ENCODE data around the gene RNF214.
"Not testable (repeated sequence)": the region's sequence is repeated elsewhere in the genome, so short reads cannot be mapped to it uniquely, and the experiment has no call there.

RNF214 gene

DNA sequence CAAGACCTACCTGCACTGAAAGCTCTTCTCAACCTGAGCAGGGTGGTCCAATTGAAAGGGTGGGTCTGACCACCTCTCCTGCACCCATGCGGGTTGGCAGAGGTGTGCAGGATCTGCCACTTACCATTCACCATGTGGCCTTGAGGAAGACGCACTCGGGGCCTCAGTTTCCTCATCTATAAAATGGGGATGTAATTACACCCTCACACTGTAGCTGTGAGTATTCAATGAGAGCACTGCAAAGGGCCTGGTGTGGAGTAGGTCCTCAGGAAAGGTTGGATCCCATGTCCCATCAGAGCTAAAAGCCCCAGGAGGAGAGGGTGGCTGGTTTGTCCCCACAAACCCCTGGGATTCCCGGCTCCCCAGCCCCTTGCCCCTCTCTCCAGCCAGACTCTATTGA is 33.9 kb upstream of the RNF214 start:
- no peak for FAIRE-seq

DNA sequence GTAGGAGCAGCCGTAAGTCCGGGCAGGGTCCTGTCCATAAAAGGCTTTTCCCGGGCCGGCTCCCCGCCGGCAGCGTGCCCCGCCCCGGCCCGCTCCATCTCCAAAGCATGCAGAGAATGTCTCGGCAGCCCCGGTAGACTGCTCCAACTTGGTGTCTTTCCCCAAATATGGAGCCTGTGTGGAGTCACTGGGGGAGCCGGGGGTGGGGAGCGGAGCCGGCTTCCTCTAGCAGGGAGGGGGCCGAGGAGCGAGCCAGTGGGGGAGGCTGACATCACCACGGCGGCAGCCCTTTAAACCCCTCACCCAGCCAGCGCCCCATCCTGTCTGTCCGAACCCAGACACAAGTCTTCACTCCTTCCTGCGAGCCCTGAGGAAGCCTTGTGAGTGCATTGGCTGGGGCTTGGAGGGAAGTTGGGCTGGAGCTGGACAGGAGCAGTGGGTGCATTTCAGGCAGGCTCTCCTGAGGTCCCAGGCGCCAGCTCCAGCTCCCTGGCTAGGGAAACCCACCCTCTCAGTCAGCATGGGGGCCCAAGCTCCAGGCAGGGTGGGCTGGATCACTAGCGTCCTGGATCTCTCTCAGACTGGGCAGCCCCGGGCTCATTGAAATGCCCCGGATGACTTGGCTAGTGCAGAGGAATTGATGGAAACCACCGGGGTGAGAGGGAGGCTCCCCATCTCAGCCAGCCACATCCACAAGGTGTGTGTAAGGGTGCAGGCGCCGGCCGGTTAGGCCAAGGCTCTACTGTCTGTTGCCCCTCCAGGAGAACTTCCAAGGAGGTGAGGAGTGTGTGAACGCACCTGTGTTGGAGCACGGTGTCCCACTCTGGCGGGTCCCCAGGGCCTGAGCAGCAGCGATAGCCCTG is 33.2 kb upstream of the RNF214 start, which contains the start of gene TAGLN:
TAGLN (plus strand) TSS at position 318 of the 863 bp plus-strand sequence. CDS start 3,644 bp downstream, outside the sequence.
- FAIRE-seq, result no peak

DNA sequence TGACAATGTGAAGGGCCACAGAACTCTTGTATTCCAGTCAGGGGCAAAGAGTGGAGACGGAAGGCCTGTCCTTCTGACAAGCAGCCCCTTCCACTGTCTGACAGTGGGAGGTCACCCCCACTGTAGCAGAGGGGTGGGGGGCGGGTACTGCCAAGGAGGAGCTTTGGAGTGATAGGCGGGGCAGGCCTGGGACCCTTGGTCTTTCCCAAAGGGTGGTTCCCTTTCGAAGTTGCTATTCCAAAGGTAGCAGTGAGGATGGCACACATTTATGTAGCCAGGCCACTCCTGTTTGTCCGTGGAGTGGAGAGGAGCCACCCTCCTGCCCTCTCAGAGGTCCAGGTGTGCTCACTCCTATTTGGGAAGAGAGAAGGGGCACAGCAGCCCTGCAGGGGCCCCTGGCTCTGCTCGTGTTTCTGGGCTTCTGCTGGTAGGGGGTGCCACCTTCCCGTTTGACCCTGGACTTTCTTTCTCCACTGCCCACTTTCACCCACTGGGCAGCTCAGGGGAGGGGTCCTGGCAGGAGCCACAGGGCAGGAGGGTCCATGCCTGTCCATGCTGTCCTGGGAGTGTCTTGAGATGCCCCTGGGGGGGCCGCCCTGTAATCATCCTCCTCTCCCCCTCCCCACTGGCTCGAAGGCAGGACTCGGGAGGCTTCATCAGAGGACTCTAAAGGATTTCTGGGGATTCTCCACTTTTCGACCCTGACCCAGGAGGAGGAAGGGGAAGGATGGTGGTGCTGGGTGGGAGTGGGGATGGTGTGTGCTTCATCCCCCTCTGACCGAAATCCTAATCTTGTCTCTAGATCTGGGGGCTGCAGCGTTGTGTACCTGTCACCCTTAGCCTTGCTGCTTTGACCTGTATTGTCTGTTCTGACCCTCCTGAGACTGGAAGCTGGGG is 32.3 kb upstream of the RNF214 start:
- no peak for FAIRE-seq

DNA sequence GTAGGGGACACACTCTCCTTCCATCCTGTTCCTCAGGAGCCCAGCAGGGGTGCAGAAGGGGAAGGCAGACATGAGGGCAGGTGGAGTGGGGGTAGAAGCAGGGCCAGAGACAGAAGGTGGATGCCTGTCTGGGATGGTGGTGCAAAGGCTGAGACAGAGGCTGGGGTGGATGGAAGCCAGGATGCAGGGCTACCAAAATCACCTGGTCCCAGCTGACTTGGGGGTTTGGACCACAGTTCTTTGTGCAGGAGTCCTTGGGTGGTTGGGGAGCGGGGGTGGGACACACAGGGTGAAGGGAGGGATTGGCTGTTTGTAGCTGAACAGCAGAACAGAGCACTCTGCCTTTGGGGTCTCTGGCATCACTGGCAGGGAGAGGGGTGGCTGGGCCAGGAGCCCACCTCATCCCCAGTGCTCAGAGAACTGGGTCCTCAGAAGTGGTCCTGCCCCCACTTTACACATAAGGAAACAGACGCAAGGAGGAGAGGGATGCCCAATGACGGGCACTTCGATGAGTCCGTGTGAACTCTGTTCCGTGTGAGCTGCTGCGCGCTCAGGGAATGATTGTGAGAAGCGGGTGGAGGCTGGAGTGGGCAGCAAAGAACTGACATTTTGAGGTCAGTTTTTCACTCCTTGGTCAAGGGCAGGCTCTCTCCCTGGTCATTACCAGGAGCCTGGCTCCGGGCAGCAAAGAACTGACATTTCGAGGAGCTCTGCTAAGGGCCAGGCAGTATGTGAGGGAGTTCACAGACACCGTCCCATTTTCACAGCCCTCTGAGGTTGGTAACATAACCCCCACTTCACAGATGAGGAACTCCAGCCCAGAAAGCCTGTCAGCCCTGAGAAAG is 31.4 kb upstream of the RNF214 start:
- FAIRE-seq, result no peak

DNA sequence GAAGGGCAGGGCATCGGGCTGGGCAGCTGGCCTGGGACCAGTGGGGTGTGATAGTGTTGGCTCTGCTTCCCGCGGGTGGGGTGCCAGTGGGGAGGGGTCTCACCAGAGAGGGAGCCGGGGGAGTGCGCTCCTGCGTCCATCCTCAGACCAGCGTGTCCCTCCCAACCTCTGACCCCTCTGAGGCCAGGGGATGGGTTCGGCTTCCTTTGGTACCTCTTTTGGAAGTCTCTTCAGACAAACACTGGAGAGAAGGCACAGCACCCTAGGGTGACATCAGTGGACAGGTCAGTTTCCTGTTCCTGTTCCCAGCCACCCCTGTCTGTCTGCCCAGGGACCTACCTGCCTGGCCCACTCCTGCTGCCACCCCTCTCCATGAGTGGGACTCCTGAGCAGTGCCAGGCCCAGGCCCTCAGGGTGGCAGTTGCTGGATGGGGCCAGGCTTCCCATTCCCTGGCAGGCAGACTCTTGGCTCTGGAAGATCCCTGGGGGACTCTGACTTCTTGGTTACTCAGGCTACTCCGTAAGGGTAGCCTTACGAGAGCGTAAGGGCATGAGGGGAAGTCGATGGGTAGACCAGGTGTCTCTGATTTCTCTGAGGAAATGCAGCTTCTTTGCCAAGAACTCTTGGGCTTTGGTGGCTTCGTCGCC is 30.7 kb upstream of the RNF214 start:
- FAIRE-seq, result no peak

DNA sequence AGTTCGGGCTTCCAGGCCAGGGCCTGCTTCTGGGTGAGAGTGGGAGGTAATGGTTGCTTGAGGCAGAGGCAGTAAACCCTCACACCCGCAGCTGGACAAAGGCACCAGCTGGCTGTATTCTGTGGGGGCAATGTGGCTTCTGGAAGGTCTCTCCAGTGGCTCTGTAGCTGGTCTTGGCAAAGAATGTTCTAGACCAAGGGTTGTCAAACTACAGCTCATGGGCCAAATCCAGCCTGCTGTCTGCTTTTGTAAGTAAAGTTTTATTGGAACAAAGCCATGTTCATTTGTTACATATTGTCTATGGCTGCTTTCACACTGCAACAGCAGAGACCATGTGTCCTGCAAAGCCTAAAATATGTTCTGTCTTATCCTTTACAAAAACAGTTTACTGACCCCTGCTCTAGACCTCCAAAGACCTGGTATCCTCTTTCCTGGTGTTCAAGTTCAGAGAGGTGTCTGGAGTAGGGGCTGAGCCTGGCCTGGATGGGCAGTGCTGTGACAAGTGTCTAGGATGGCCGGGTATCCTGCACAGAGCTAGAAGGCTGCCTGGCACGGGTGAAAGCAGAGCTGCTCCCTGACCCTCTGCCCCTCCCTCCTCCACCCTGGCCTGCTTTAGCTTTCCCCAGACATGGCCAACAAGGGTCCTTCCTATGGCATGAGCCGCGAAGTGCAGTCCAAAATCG is 29.9 kb upstream of the RNF214 start:
- no peak for FAIRE-seq

DNA sequence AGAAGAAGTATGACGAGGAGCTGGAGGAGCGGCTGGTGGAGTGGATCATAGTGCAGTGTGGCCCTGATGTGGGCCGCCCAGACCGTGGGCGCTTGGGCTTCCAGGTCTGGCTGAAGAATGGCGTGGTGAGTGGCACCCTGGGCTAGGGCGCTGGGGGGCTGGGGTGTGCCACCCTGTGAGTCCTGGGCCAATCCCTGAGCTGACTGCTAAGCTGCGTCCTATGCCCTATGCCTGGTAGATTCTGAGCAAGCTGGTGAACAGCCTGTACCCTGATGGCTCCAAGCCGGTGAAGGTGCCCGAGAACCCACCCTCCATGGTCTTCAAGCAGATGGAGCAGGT is 29.4 kb upstream of the RNF214 start:
- no peak for FAIRE-seq

DNA sequence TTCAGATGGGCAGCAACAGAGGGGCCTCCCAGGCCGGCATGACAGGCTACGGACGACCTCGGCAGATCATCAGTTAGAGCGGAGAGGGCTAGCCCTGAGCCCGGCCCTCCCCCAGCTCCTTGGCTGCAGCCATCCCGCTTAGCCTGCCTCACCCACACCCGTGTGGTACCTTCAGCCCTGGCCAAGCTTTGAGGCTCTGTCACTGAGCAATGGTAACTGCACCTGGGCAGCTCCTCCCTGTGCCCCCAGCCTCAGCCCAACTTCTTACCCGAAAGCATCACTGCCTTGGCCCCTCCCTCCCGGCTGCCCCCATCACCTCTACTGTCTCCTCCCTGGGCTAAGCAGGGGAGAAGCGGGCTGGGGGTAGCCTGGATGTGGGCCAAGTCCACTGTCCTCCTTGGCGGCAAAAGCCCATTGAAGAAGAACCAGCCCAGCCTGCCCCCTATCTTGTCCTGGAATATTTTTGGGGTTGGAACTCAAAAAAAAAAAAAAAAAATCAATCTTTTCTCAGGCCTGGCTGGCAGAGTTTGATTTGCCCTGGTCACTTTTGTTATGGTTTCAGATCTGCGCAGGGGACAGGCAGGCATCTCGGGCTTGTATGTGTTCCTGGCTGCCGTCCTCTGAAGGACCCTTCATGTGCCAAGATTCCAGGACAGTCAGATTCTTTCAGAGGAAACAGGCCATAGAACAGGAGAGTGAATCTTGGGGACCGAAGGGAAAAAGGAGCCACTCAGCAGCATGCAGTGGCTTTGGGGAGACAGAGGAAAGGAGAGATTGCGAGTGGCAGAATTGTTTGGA is 28.0 kb upstream of the RNF214 start:
- FAIRE-seq, result no peak

DNA sequence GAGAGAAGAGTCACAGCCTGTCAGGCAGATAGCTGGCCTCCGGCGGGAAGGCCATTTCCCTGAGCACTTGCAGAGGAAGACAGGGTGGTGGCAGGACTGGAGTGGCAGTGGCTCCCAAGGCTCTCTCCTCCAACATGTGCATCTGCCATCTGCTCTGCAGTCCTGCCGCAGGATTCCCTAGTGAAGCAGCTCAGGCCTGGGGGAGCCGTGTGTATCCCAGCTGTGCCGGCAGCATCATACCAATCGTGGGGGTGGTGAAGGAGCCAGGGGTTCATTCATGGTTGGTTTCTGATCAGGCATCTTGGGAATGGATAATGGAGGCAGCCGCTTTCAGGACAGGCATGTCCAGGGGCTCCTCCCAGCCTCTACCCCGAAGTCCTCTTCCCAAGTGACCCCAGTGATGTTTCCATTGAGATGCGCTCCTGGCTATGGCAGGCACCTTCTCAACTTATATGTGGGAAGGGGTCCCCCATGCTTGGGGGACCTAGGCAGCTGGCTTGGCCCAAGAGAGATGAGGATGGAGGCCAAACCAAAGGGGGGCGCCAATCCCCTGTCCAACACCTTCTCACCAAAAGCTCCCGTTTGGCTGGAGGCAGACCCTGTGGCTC is 27.2 kb upstream of the RNF214 start:
- FAIRE-seq, result no peak

DNA sequence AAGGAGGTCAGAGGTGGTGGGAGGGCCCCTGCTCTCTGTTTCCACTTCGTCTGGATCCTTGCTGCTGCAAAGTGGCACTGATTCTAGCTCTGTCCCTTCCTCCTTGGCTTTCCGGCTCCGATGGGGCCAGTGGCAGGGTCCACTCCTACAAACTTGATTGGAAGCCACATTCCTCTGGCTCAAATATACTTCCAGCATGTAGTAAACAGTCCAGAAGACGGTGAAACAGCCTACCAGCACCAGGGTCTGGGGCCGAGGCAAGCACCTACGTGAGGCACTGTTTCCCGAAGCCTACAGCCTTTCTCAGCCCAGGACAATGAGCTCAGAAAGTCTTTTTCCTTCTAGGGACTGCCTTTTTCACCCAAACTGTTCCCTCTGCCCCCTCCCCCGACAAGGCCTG is 26.4 kb upstream of the RNF214 start:
- not testable (repeated sequence) for FAIRE-seq

DNA sequence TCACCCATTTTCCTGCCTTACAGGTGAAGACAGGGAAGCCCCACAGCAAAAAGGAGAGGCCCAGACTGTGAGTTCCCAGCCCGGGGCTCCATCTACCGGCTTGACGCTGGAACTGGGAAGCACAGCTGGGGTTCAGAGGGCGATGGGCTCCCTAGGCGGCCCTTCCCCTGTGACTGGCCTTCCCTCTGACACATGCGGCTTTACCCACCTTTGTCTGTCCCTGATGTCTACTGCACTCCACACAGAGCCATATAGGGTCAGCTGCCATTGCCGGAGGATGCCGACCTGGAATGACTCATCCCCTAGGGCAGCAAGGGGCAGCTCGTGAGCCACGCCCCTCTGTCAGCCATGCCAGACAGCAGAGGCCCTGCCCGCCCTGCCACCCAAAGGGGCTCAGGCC is 25.6 kb upstream of the RNF214 start:
- not testable (repeated sequence) for FAIRE-seq

DNA sequence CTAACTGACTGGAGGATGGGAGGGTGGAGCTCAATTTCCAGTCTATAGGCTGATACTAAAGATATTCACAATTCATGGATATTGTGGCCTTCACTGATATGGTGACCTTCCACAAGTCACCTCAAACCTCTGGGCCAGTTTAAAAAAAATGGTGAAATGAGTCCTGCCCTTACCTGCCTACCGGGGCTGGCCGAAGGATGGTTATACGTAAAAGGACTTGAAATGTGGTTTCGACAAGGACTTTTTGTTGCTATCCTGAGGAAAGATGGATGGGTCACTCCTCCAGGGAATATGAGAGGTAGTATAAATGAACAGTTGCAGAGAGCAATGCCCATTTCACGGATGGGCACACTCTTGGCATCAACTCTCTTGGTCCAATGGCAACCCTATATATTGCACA is 25.0 kb upstream of the RNF214 start:
- FAIRE-seq, result not testable (repeated sequence)

DNA sequence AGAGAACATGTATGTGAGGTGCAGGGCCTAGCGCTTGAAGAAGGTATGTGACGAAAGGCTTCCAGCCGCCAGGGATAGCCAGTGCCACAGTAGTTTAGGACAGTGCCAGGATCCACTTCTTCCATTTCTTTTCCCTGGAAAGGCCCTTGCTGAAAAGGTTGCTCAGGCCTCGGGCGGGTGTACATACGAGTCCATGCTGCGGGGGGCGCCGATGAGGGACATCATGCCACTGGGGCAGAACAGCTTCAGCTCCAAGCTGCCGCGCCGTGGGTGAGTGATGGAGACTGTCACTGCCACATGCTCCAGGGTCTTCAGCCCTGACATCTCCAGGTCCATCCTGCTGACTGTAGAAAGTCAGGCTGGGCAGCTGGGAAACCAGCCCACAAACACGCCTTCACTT is 23.8 kb upstream of the RNF214 start:
- FAIRE-seq, result not testable (repeated sequence)

DNA sequence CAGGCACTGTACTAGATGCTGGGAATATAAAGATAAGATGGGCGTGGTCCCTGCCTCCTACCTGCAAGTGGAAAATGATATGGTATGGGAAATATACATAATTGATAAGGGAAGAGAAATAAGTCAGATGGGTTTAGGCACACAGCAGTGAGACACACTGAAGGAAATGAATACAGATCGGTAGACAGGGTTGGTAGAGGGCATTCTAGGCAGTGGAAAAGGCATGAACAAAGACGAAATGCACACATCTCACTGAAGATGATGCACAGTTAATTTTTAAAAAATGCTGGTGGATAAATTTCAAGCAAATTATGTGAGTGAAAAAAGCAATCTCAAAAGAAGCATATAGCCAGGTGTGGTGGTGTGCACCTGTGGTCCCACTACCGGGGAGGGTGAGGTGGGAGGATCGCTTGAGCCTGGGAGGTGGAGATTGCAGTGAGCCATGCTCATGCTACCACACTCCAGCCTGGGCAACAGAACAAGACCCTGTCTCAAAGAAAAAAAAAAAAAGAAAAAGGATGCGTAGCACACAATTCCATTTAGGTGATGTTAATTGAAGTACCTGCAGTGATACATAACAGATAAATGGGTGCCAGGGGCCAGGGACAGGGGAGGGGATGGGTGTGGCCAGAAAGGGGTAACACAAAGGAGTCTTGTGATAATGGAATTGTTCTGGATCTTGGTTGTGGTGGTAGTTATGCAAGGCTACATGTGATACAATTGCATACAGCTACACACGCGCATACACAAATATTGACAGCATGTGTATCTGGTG is 22.9 kb upstream of the RNF214 start:
- not testable (repeated sequence) for FAIRE-seq

DNA sequence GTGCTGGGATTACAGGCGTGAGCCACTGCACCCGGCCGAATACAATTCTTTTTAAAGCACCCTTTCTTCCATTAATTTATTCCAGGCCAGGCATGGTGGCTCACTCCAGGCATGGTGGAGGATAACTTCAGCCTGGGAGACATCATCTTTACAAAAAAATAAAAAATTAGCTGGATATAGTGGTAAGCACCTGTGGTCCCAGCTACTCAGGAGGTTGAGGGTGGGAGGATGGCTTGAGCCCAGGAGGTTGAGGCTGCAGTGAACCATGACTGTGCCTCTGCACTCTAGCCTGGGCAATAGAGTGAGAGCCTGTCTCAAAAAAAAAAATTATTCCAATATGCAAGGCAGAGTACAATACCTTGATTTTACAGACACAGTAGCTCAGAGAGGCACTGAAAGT is 21.9 kb upstream of the RNF214 start:
- no peak for FAIRE-seq

DNA sequence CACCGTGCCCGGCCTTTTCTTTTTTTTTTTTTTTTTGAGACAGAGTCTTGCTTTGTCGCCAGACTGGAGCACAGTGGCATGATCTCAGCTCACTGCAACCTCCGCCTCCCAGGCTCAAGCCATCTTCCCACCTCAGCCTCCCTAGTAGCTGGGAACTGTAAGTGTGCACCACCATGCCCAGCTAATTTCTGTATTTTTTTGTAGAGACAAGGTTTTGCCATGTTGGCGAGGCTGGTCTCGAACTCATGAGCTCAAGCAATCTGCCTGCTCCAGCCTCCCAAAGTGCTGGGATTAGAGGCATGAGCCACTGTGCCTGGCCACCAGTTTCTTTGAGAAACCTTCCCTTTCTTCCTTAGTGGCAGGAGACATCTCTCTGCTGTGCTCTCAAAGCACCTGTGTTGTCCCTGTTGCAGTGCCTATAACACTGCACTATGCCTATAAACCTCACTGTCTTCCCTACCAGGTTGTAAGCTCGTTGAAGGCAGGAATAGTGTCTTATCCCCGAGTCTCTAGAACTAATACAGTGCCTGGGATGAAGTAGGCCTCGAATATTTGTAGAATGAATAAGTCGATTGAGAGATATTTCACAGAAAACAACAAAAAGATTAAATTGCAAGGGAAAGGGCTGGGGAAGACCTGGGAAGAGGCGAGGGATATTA is 19.6 kb upstream of the RNF214 start:
- FAIRE-seq, result no peak

DNA sequence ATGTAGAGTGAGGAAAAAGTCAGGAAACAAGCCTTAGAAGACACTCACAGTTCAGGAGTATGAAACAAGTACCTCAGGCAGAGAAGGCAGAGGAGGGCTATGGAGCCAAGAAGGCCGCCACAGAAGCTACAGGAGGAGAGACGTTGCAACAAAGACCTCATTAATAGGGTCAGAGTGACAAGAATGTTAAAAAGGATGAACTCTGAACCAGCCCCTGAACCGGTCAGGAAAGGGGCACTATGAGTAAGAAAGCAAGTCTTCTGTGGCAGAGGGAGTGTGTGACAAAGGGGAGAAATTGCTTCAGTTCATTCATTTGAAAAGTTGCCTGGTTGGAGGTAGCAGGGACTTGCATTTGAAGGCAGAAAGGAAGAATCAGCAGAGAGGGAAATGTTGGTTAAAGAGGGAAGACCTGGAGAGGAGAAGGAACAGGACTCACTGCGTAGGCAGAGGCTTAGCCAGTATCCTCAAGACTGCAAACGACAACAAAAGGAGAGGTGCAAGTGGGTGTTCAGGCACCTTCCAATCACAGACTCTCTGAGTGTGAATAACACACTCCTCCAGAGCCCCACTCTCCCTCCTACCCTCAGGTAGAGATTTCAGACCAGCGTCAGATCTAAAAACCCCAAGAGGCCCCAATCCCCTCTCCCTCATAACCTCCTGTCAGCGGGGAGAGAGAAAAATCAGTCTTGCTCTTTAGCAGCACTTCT is 17.9 kb upstream of the RNF214 start:
- FAIRE-seq, result no peak
